Measurements from ENCODE around the gene PBX3. TPM values are rescaled to one million over a fixed set of nuclear protein-coding genes. Genes with fewer than 3 reads are reported as not detected.

PBX3 gene
- total RNA-seq, 3 donors from 2014 or later (not counting 1 experiment from before 2014, with no cell fraction given) = 42.1 to 46.9 (median 44.6) TPM

DNA sequence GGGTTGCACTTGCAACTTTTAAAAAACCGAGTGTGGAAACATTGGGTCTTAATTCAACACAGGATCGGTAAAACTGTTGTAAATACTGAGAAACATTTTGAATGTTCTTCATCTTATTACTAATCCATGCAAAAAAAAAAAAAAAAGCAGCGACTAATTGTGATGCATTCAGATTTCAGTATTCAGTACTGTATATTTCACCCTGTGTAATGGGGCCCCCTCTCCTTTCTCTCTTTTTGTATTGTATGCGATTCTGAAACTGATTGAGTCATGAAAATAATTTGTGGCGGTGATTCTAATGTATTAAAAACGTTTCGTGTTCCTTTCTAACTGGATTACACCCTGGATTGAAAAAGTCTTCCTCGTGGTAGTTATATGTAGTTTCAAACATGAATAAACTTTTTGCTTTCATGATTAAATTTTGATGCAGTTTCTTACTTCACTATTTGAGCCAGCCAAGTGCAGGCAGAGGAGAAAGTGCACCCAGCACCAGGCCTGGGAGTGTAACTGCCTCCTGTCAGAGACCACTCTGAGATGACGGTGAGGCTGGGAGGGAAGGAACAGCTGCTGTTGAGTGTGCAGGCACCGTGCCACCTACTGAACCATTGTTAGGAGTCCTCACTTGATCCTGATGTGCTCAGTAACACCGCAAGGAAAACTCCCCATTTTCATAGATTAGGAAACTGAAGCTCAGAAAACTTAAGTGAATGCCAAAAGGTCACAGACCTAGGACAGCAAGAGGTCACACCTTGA lies 220.0 kb downstream of the PBX3 start:
- Histone ChIP-seq H3K27ac (ENCODE audit: low read length) (no peak overlapping the region), H3K36me3 (ENCODE audit: control insufficient read depth, insufficient read depth, low read length) (peaks cover 17% of the 10 kb centered on the region), H3K4me3 (ENCODE audit: low read length) (no peak overlapping the region), H3K9me3 (ENCODE audit: control insufficient read depth, insufficient read depth, low read length) (no peaks in the 10 kb centered on the region), H3K4me1 (ENCODE audit: control insufficient read depth, insufficient read depth, low read length) (no peaks in the 10 kb centered on the region), H3K27me3 (ENCODE audit: control insufficient read depth, insufficient read depth, low read length) (no peaks in the 10 kb centered on the region)
- Mint-ChIP-seq H3K27me3 (ENCODE audit: low read depth in 2 of 2) (no peaks in the 10 kb centered on the region), H3K9me3 (no peaks in the 10 kb centered on the region), H3K4me1 (no peaks in the 10 kb centered on the region), H3K27ac (no peak overlapping the region), H3K36me3 (peaks cover 12% of the 10 kb centered on the region), H3K4me3 (no peak overlapping the region)
- TF ChIP-seq, protein P1, sequence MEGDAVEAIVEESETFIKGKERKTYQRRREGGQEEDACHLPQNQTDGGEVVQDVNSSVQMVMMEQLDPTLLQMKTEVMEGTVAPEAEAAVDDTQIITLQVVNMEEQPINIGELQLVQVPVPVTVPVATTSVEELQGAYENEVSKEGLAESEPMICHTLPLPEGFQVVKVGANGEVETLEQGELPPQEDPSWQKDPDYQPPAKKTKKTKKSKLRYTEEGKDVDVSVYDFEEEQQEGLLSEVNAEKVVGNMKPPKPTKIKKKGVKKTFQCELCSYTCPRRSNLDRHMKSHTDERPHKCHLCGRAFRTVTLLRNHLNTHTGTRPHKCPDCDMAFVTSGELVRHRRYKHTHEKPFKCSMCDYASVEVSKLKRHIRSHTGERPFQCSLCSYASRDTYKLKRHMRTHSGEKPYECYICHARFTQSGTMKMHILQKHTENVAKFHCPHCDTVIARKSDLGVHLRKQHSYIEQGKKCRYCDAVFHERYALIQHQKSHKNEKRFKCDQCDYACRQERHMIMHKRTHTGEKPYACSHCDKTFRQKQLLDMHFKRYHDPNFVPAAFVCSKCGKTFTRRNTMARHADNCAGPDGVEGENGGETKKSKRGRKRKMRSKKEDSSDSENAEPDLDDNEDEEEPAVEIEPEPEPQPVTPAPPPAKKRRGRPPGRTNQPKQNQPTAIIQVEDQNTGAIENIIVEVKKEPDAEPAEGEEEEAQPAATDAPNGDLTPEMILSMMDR (IDR thresholded peaks at IDR 0.05) = no peak
- WGBS (ENCODE audit: insufficient coverage) = 79% methylated on average over 8 of the region's 11 CpGs
- DNase-seq = no peak
- no peak for ATAC-seq
- intact Hi-C loops (cut with micrococcal nuclease) = no loop called here

DNA sequence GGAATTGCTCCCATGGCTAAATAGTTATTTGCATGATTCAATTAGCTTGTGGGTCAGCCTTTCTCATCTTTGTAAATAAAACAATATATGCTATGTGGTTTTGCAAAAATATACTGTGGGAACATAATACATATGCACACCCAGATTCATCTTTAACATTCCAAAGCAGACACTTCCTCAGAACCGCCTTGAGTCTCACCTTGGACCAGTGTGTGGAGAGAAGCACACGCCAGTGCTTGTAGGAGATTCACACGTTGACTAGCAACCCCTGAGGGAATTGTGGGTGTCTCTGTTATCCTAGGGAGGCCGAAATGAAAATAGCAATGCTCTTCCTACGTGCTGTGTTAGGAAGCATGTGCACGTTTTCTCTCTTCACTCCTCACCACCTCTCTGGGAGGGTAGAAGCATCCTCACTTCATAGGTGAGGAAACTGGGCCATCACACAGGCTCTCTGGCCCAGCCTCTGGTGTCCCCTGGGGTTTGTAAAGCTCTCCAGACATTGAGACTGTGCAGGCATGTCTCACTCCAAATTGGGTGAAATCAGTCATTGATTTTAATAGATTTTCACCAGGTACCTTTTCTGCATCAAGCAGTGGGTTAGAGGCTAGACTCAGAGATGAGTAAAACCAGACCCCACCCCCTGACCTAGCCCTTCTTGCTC lies 221.7 kb downstream of the PBX3 start:
- WGBS (ENCODE audit: insufficient coverage) = 60% methylated on average over 3 of the region's 6 CpGs
- no peak for DNase-seq
- Mint-ChIP-seq H3K36me3 (peaks cover 12% of the 10 kb centered on the region), H3K4me1 (no peaks in the 10 kb centered on the region), H3K4me3 (no peak overlapping the region), H3K9me3 (no peaks in the 10 kb centered on the region), H3K27ac (no peak overlapping the region), H3K27me3 (ENCODE audit: low read depth in 2 of 2) (no peaks in the 10 kb centered on the region)
- intact Hi-C loops (cut with micrococcal nuclease) = no loop called here
- peaks cover 9% of the 10 kb centered on the region for H3K36me3 ChIP-seq (ENCODE audit: control insufficient read depth, insufficient read depth, low read length)
- no peaks in the 10 kb centered on the region for H3K9me3 ChIP-seq (ENCODE audit: control insufficient read depth, insufficient read depth, low read length)
- H3K27ac ChIP-seq (ENCODE audit: low read length) = no peak overlapping the region
- H3K27me3 ChIP-seq (ENCODE audit: control insufficient read depth, insufficient read depth, low read length) = no peaks in the 10 kb centered on the region
- no peak overlapping the region for H3K4me3 ChIP-seq (ENCODE audit: low read length)
- TF ChIP-seq, protein P1 (IDR thresholded peaks at IDR 0.05) = no peak
- no peaks in the 10 kb centered on the region for H3K4me1 ChIP-seq (ENCODE audit: control insufficient read depth, insufficient read depth, low read length)
- no peak for ATAC-seq

DNA sequence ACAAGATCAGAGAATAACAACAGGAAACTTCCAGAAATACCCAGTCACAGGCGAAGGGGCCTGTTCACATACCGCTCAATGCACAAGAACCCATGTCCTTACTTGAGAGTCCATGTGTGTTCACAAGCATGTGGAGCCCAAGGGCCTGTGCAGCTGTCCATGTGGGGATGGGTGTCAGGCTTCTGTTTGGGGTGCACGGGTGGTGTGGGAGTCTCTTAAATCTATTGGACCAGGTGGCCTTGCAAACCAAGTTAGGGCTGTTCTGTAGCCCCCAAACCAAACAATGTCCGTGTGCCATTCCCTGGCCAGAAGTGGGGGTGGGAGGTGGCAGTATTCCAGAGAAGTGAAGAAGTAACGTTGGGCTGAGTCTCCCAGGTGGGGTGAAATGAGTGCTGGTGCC lies 222.3 kb downstream of the PBX3 start:
- 88% methylated on average over 5 of the region's 5 CpGs for WGBS (ENCODE audit: insufficient coverage)
- H3K27me3 Mint-ChIP-seq (ENCODE audit: low read depth in 2 of 2) = no peaks in the 10 kb centered on the region
- no peak for ATAC-seq
- Histone ChIP-seq H3K36me3 (ENCODE audit: control insufficient read depth, insufficient read depth, low read length) (peaks cover 9% of the 10 kb centered on the region), H3K27ac (ENCODE audit: low read length) (no peak overlapping the region), H3K27me3 (ENCODE audit: control insufficient read depth, insufficient read depth, low read length) (no peaks in the 10 kb centered on the region), H3K9me3 (ENCODE audit: control insufficient read depth, insufficient read depth, low read length) (no peaks in the 10 kb centered on the region), H3K4me3 (ENCODE audit: low read length) (no peak overlapping the region), H3K4me1 (ENCODE audit: control insufficient read depth, insufficient read depth, low read length) (no peaks in the 10 kb centered on the region)
- no peak for DNase-seq
- H3K4me3 Mint-ChIP-seq = no peak overlapping the region
- H3K27ac Mint-ChIP-seq = no peak overlapping the region
- H3K36me3 Mint-ChIP-seq = peaks cover 12% of the 10 kb centered on the region
- no peaks in the 10 kb centered on the region for H3K4me1 Mint-ChIP-seq
- TF ChIP-seq, protein P1 (IDR thresholded peaks at IDR 0.05) = no peak
- no peaks in the 10 kb centered on the region for H3K9me3 Mint-ChIP-seq
- intact Hi-C loops (cut with micrococcal nuclease) = no loop called here

All from natural killer cell (primary cell).